Transverse colon (tissue), 4 donors: ENCODE measurements around the gene ABLIM2. TPM values are rescaled to one million over a fixed set of nuclear protein-coding genes. Genes with fewer than 3 reads are reported as not detected.

Experiments
- DNase-seq: peaks from one replicate; pipeline ENCODE4 v3.0.0-alpha.2; 2019
- H3K27ac ChIP-seq, 4 donors: fragments of 200-600 bp; sonication (generic); 2 replicates each; pipeline ENCODE4 v1.5.1; 2016 to 2018; ENCODE audit warnings: inconsistent platforms in 4 of 4
- H3K27me3 ChIP-seq: fragments of 200-600 bp; sonication (generic); 2 replicates; pipeline ENCODE4 v1.5.1; 2017; ENCODE audit warnings: inconsistent platforms
- H3K36me3 ChIP-seq, 4 donors: fragments of 200-600 bp; sonication (generic); 2 replicates each; pipeline ENCODE4 v1.5.1; 2017 to 2019; ENCODE audit warnings: inconsistent platforms in 4 of 4
- H3K4me1 ChIP-seq, 4 donors: fragments of 200-600 bp; sonication (generic); 2 replicates each; pipeline ENCODE4 v1.5.1; 2017 to 2020; ENCODE audit warnings: inconsistent platforms in 4 of 4
- H3K4me3 ChIP-seq, 4 donors: fragments of 200-600 bp; sonication (generic); 1 replicate in 1 of 4; 2 replicates in 3 of 4; pipeline versions ENCODE4 v1.5.1 to v1.6.1; 2017 to 2019; ENCODE audit warnings: inconsistent platforms in 4 of 4
- H3K9me3 ChIP-seq, 2 donors: fragments of 200-600 bp; sonication (generic); 2 replicates each; pipeline ENCODE4 v1.5.1; 2017 to 2019; ENCODE audit warnings: inconsistent platforms in 2 of 2
- EP300 ChIP-seq: sonication (generic); formaldehyde crosslinking; IDR thresholded peaks from one replicate; pipeline ENCODE4 v1.6.1; 2017; ENCODE audit warnings: antibody characterized with exemption, low read depth
- POLR2A ChIP-seq: fragments of 450-650 bp; IDR thresholded peaks from one replicate; pipeline ENCODE4 v1.6.1; 2016; ENCODE audit warnings: antibody characterized with exemption, mild to moderate bottlenecking, moderate library complexity
- POLR2AphosphoS5 ChIP-seq, 3 donors: sonication (generic); formaldehyde crosslinking; IDR thresholded peaks; one replicate each; pipeline ENCODE4 v1.6.1; 2016; ENCODE audit warnings: antibody characterized with exemption in 3 of 3
- WGBS, 2 donors: methylation state at CpG; one replicate each; pipeline ENCODE4 v1.1.5; 2018; ENCODE audit warnings: low coverage in 1 of 2; 5-methylcytosine and 5-hydroxymethylcytosine counted together
- in situ Hi-C, 4 donors: fragments of 200-750 bp; cut with MboI; loops; one replicate each; pipeline versions ENCODE4 v1.15.0 to v1.15.1; 2017; ENCODE audit warnings: low sequenced_read_pairs in 3 of 4, low pct_ligation_motif_present in 1 of 4, low pct_unique_long_range_greater_than_20kb in 1 of 4
- intact Hi-C: fragments of 100-400 bp; cut with DNase I; formaldehyde crosslinking; loops from one replicate; pipeline ENCODE4 v1.15.1; 2023; ENCODE audit warnings: low total_unique reads
- total RNA-seq, 4 donors: library from RNA; depleted of rRNA; stranded (reverse); fragments of >200 nt; gene quantifications; one replicate each; pipeline ENCODE4 v1.1.0, GENCODE V29; 2016
- TF ChIP-seq, protein P1 (sequence below), 5 experiments: fragments of 200-600 bp in 3 of 5; fragments of 450-650 bp in 2 of 5; sonication (generic) in 3 of 5; IDR thresholded peaks; 1 replicate in 2 of 5; 2 replicates in 3 of 5; pipeline ENCODE4 v1.5.1; 2016 to 2017; ENCODE audit warnings: antibody characterized with exemption in 5 of 5, inconsistent platforms in 3 of 5, mild to moderate bottlenecking in 2 of 5, moderate library complexity in 1 of 5

The ABLIM2 gene
- total RNA-seq, 4 donors from 2014 or later, result 3.2 to 58.4 (median 14.2) TPM

GRCh38 chr4:8019396-8020365 lies 138.9 kb downstream of the ABLIM2 start:
- no peaks in the 10 kb centered on the region for H3K27me3 ChIP-seq
- intact Hi-C loops, result no loop called here
- in situ Hi-C loops, result no loop called here
- H3K36me3 ChIP-seq, result no peaks in the 10 kb centered on the region
- peaks cover 0 to 8% (median 2%) of the 10 kb centered on the region in 4 donors for H3K4me1 ChIP-seq
- DNase-seq, result peak; percentile 80
- H3K27ac ChIP-seq, result peak overlapping the region in 2 of 4 donors; percentile 14 to 50
- 46 to 69% methylated on average over 6 to 24 of the region's 24 CpGs for WGBS, 2 donors
- H3K4me3 ChIP-seq, result no peak overlapping the region
- no peaks in the 10 kb centered on the region for H3K9me3 ChIP-seq
- peak; percentile 58 for TF ChIP-seq EP300
- TF ChIP-seq POLR2AphosphoS5 (IDR thresholded peaks at IDR 0.05), result no peak
- TF ChIP-seq POLR2A, result no peak
- TF ChIP-seq, protein P1, sequence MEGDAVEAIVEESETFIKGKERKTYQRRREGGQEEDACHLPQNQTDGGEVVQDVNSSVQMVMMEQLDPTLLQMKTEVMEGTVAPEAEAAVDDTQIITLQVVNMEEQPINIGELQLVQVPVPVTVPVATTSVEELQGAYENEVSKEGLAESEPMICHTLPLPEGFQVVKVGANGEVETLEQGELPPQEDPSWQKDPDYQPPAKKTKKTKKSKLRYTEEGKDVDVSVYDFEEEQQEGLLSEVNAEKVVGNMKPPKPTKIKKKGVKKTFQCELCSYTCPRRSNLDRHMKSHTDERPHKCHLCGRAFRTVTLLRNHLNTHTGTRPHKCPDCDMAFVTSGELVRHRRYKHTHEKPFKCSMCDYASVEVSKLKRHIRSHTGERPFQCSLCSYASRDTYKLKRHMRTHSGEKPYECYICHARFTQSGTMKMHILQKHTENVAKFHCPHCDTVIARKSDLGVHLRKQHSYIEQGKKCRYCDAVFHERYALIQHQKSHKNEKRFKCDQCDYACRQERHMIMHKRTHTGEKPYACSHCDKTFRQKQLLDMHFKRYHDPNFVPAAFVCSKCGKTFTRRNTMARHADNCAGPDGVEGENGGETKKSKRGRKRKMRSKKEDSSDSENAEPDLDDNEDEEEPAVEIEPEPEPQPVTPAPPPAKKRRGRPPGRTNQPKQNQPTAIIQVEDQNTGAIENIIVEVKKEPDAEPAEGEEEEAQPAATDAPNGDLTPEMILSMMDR (IDR thresholded peaks at IDR 0.05), result no peak

DNA sequence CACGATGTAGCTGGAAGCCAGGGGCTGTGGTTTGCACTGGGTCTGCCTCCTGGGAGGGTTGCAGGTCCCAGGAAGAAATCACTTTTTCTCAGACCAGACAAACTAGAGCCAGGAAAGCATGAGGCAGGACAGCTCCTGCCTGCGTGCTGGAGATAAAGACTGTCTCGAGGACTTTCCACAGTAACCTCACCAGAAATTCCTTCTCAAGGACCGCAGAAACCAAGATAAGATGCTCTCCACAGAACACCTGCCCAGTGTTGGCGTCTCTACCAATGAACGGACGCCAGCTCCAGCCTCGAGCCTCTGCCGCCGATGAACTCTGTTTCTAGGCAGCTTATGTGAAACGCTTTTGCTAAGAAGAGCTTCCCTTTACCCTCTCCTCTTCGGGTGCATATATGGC lies 142.1 kb downstream of the ABLIM2 start:
- no peak for DNase-seq
- in situ Hi-C loops, result no loop called here

DNA sequence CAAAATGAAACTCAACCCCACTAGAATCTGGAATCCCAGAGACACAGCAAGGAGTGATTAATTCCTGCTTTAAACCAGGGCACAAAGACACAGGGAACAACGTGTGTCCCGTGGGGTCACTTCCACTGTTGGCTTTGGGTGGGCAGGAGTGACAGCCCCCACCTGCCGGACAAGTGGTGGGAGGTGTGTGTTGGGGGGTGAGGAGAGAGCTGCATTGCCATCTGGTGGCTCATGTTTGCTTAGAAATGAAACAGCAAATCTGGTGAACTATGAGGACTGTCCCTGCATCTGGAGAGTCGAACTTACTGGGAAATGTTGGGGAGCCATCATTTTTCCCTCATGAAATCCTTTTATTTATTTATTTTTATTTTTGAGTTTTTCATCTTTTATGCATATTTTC lies 143.1 kb downstream of the ABLIM2 start:
- 40 to 54% methylated on average over 1 to 4 of the region's 4 CpGs for whole genome bisulfite sequencing, 2 donors
- H3K27ac ChIP-seq, result no peak overlapping the region

More for the DNA sequence above, 142.1 kb downstream of the ABLIM2 start:
- WGBS, 2 donors, result 80 to 88% methylated on average over 1 to 12 of the region's 12 CpGs
- TF ChIP-seq POLR2AphosphoS5 (IDR thresholded peaks at IDR 0.05) (no peak), EP300 (no peak), POLR2A (no peak)
- TF ChIP-seq, protein P1 (IDR thresholded peaks at IDR 0.05), result no peak
- intact Hi-C loops, result no loop called here
- H3K36me3 ChIP-seq, result no peaks in the 10 kb centered on the region
- no peak overlapping the region for H3K4me3 ChIP-seq
- H3K27ac ChIP-seq, result no peak overlapping the region
- H3K4me1 ChIP-seq, result peaks cover 0 to 8% (median 2%) of the 10 kb centered on the region in 4 donors
- no peaks in the 10 kb centered on the region for H3K9me3 ChIP-seq
- H3K27me3 ChIP-seq, result no peaks in the 10 kb centered on the region

More for the DNA sequence above, 143.1 kb downstream of the ABLIM2 start:
- no peak for TF ChIP-seq EP300
- no peak for TF ChIP-seq POLR2AphosphoS5 (IDR thresholded peaks at IDR 0.05)
- TF ChIP-seq POLR2A, result no peak
- TF ChIP-seq, protein P1 (IDR thresholded peaks at IDR 0.05), result peak in 1 of 5 experiments; percentile 10
- intact Hi-C loops, result no loop called here
- no peaks in the 10 kb centered on the region for H3K9me3 ChIP-seq
- H3K27me3 ChIP-seq, result no peaks in the 10 kb centered on the region
- no peak for DNase-seq
- in situ Hi-C loops, result no loop called here
- H3K4me1 ChIP-seq, result peaks cover 0 to 13% (median 6%) of the 10 kb centered on the region in 4 donors
- no peak overlapping the region for H3K4me3 ChIP-seq
- H3K36me3 ChIP-seq, result no peaks in the 10 kb centered on the region
